Fibroblast of skin of right quadriceps (primary cell): Measurements from ENCODE around the gene CGN.
A peak's percentile ranks its signal among the peaks of the same experiment; 100 is the strongest.

Experiments
- DNase-seq: peaks from one replicate; pipeline ENCODE4 v3.0.0-alpha.2; 2013

Gene CGN

GRCh38 chr1:151562661-151563060 is 51.5 kb downstream of the CGN start:
- no peak for DNase-seq

- DNase-seq, result no peak
These were observed 52.2 kb downstream of the CGN start for GRCh38 chr1:151563376-151563775.

GRCh38 chr1:151565502-151566189 is 54.5 kb downstream of the CGN start:
- no peak for DNase-seq

- DNase-seq, result no peak
These were observed 57.5 kb downstream of the CGN start for GRCh38 chr1:151568626-151569088.

- no peak for DNase-seq
These were observed 59.6 kb downstream of the CGN start for GRCh38 chr1:151570819-151571218.

GRCh38 chr1:151574575-151575529 is 63.7 kb downstream of the CGN start:
- DNase-seq, result peak; percentile 59

GRCh38 chr1:151577173-151577572 is 66.0 kb downstream of the CGN start:
- DNase-seq, result no peak

GRCh38 chr1:151578941-151579340 is 67.8 kb downstream of the CGN start:
- no peak for DNase-seq

GRCh38 chr1:151579436-151580225 is 68.4 kb downstream of the CGN start:
- DNase-seq, result peak; percentile 37

- no peak for DNase-seq
These were observed 70.3 kb downstream of the CGN start for GRCh38 chr1:151581451-151581850.

- DNase-seq, result no peak
These were observed 70.7 kb downstream of the CGN start for GRCh38 chr1:151581921-151582320.

GRCh38 chr1:151583796-151584195 is 72.6 kb downstream of the CGN start:
- no peak for DNase-seq

- DNase-seq, result no peak
These were observed 73.1 kb downstream of the CGN start for GRCh38 chr1:151584278-151584677.

GRCh38 chr1:151584780-151585179 is 73.6 kb downstream of the CGN start:
- DNase-seq, result no peak

- peak; percentile 57 for DNase-seq
These were observed 74.4 kb downstream of the CGN start for GRCh38 chr1:151585622-151586021.
